ENCODE measurements around the gene EXOC7. TPM values are rescaled to one million over a fixed set of nuclear protein-coding genes. Genes with fewer than 3 reads are reported as not detected.
"Not testable (repeated sequence)": the region's sequence is repeated elsewhere in the genome, so short reads cannot be mapped to it uniquely, and the experiment has no call there.

EXOC7 gene
- total RNA-seq, 1 donor from 2014 or later: 81.0 TPM

GRCh38 chr17:76076765-76077583, 26.6 kb downstream of the EXOC7 start:
- DNase-seq (ENCODE audit: extremely low read depth, low read depth, low spot score): no peak

GRCh38 chr17:76076146-76076764, 27.3 kb downstream of the EXOC7 start:
- DNase-seq (ENCODE audit: extremely low read depth, low read depth, low spot score): no peak

- DNase-seq (ENCODE audit: extremely low read depth, low read depth, low spot score): no peak
Measured at GRCh38 chr17:76075364-76076145, 28.0 kb downstream of the EXOC7 start.

- no peak for DNase-seq (ENCODE audit: extremely low read depth, low read depth, low spot score)
Measured at GRCh38 chr17:76074390-76075363, 28.9 kb downstream of the EXOC7 start, which contains the start of gene GALR2. Gene GALR2, plus strand, starts transcription at chr17:76074781. Its CDS starts 103 bp downstream, at chr17:76074884.

- DNase-seq (ENCODE audit: extremely low read depth, low read depth, low spot score): no peak
Measured at GRCh38 chr17:76072148-76072858, 31.3 kb downstream of the EXOC7 start, which contains the start of gene SRP68. Gene SRP68, minus strand, starts transcription at chr17:76072517. Its CDS starts 26 bp downstream, at chr17:76072491.

- no peak for DNase-seq (ENCODE audit: extremely low read depth, low read depth, low spot score)
Measured at GRCh38 chr17:76071531-76072147, 31.9 kb downstream of the EXOC7 start.

GRCh38 chr17:76065775-76066174, 37.8 kb downstream of the EXOC7 start:
- DNase-seq (ENCODE audit: extremely low read depth, low read depth, low spot score): no peak

GRCh38 chr17:76063875-76064546, 39.6 kb downstream of the EXOC7 start:
- no peak for DNase-seq (ENCODE audit: extremely low read depth, low read depth, low spot score)

GRCh38 chr17:76058264-76058663, 45.3 kb downstream of the EXOC7 start:
- not testable (repeated sequence) for DNase-seq (ENCODE audit: extremely low read depth, low read depth, low spot score)

GRCh38 chr17:76056882-76057281, 46.7 kb downstream of the EXOC7 start:
- DNase-seq (ENCODE audit: extremely low read depth, low read depth, low spot score): no peak

GRCh38 chr17:76054112-76054476, 49.5 kb downstream of the EXOC7 start:
- DNase-seq (ENCODE audit: extremely low read depth, low read depth, low spot score): no peak

- DNase-seq (ENCODE audit: extremely low read depth, low read depth, low spot score): no peak
Measured at GRCh38 chr17:76053246-76054111, 50.1 kb downstream of the EXOC7 start.

GRCh38 chr17:76051561-76051960, 52.0 kb downstream of the EXOC7 start:
- no peak for DNase-seq (ENCODE audit: extremely low read depth, low read depth, low spot score)

- DNase-seq (ENCODE audit: extremely low read depth, low read depth, low spot score): no peak
Measured at GRCh38 chr17:76050538-76051467, 52.8 kb downstream of the EXOC7 start.

GRCh38 chr17:76049836-76050537, 53.6 kb downstream of the EXOC7 start:
- DNase-seq (ENCODE audit: extremely low read depth, low read depth, low spot score): no peak

GRCh38 chr17:76049239-76049638, 54.3 kb downstream of the EXOC7 start:
- DNase-seq (ENCODE audit: extremely low read depth, low read depth, low spot score): no peak
